ENCODE results near the gene MIS12. TPM values are rescaled to one million over a fixed set of nuclear protein-coding genes. Genes with fewer than 3 reads are reported as not detected.

The MIS12 gene
- total RNA-seq, 1 experiment from 2014 or later: 22.6 TPM

GRCh38 chr17:5514976-5515375 is 28.6 kb downstream of the MIS12 start (continued):
- TF ChIP-seq E2F4 (CRISPR knock-in tag; IDR thresholded peaks at IDR 0.05; ENCODE audit: borderline replicate concordance, low read depth) (no peak), NFYB (CRISPR knock-in tag; conservative IDR thresholded peaks at IDR 0.05; ENCODE audit: low read depth) (no peak), PRRX2 (CRISPR knock-in tag; IDR thresholded peaks at IDR 0.05) (no peak), SOX15 (CRISPR knock-in tag; IDR thresholded peaks at IDR 0.05) (no peak), ELF4 (CRISPR knock-in tag; IDR thresholded peaks at IDR 0.05; ENCODE audit: low read depth) (no peak)

GRCh38 chr17:5516060-5516792 is 29.9 kb downstream of the MIS12 start:
- Mint-ChIP-seq H3K36me3 (no peaks in the 10 kb centered on the region), H3K27ac (no peak overlapping the region), H3K9me3 (no peaks in the 10 kb centered on the region), H3K27me3 (ENCODE audit: low read depth) (peaks cover 7% of the 10 kb centered on the region), H3K4me3 (no peak overlapping the region), H3K4me1 (peaks cover 3% of the 10 kb centered on the region)
- ATAC-seq (no peak), DNase-seq (ENCODE audit: low spot score) (no peak)
- ChIA-PET CTCF (interaction anchor here (2.2 kb wide), 1 partner anchor 25 kb away, joined by 6 read pairs; no protein-coding TSS in a partner anchor), POLR2A (no interaction called here)
- TF ChIP-seq SMAD3 (CRISPR knock-in tag; IDR thresholded peaks at IDR 0.05; ENCODE audit: borderline replicate concordance) (no peak), TEAD1 (CRISPR knock-in tag; IDR thresholded peaks at IDR 0.05) (no peak), ATF6 (CRISPR knock-in tag; IDR thresholded peaks at IDR 0.05) (no peak), RORB (CRISPR knock-in tag; IDR thresholded peaks at IDR 0.05) (no peak), ETV6 (CRISPR knock-in tag; IDR thresholded peaks at IDR 0.05) (no peak), ZNF121 (CRISPR knock-in tag; IDR thresholded peaks at IDR 0.05) (no peak), FOXP1 (CRISPR knock-in tag; IDR thresholded peaks at IDR 0.05; ENCODE audit: borderline replicate concordance) (no peak), ZNF219 (CRISPR knock-in tag; IDR thresholded peaks at IDR 0.05; ENCODE audit: borderline replicate concordance) (no peak), ZNF281 (CRISPR knock-in tag; IDR thresholded peaks at IDR 0.05) (no peak), ZNF317 (CRISPR knock-in tag; IDR thresholded peaks at IDR 0.05; ENCODE audit: borderline replicate concordance, low read depth) (no peak), SOX15 (CRISPR knock-in tag; IDR thresholded peaks at IDR 0.05) (no peak), CREM (CRISPR knock-in tag; IDR thresholded peaks at IDR 0.05) (no peak), E2F5 (CRISPR knock-in tag; IDR thresholded peaks at IDR 0.05) (no peak), ATF3 (CRISPR knock-in tag; conservative IDR thresholded peaks at IDR 0.05) (no peak), NFE2L1 (CRISPR knock-in tag; IDR thresholded peaks at IDR 0.05) (no peak), ZSCAN18 (CRISPR knock-in tag; IDR thresholded peaks at IDR 0.05) (no peak), ZNF138 (CRISPR knock-in tag; conservative IDR thresholded peaks at IDR 0.05) (no peak)
